ENCODE data around the gene LGR6.

LGR6 gene

DNA sequence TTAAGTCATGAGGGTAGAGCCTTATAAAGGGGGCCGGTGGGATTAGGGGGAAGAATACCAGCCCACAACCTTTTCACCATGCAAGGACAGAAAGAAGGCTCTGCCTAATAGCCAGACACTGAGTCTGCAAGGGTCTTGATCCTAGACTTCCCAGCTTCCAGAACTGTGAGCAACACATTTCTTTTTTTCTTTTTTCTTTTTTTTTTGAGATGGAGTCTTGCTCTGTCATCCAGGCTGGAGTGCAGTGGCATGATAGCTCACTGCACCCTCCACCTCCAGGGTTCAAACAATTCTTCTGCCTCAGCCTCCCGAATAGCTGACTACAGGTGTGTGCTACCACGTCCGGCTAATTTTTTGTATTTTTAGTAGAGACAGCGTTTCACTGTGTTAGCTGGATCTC, 47.3 kb upstream of the LGR6 start:
- TF ChIP-seq EZH2phosphoT487 (IDR thresholded peaks at IDR 0.05; ENCODE audit: low read length) (no peak), CTCF (IDR thresholded peaks at IDR 0.05; ENCODE audit: low read length) (no peak)
- DNase-seq = peak; percentile 3
- peaks cover 7% of the 10 kb centered on the region for H3K4me1 ChIP-seq (ENCODE audit: low read length)
- peaks cover 28% of the 10 kb centered on the region for H3K79me2 ChIP-seq (ENCODE audit: low read length)
- H2AFZ ChIP-seq (ENCODE audit: low read length) = no peak overlapping the region
- no peak overlapping the region for H3K4me3 ChIP-seq (ENCODE audit: low read length)
- H3F3A ChIP-seq (ENCODE audit: insufficient read depth, low read length) = peaks cover 11% of the 10 kb centered on the region
- no peak overlapping the region for H3K27ac ChIP-seq (ENCODE audit: low read length)
- no peaks in the 10 kb centered on the region for H3K9me3 ChIP-seq (replicated peaks; ENCODE audit: insufficient read depth, low read length)
- no peaks in the 10 kb centered on the region for H3K36me3 ChIP-seq (replicated peaks; ENCODE audit: insufficient read depth, low read length)
- H3K4me2 ChIP-seq (ENCODE audit: low read depth, low read length) = no peak overlapping the region
- H3K9ac ChIP-seq (ENCODE audit: low read length) = no peak overlapping the region
- H4K20me1 ChIP-seq (ENCODE audit: insufficient read depth, low read length) = 0 out of 2 replicates have a peak, but pooled peaks cover 3% of the 10 kb centered on the region
- no peaks in the 10 kb centered on the region for H3K27me3 ChIP-seq (replicated peaks; ENCODE audit: insufficient read depth, low read length)
- no peaks in the 10 kb centered on the region for H3K9me2 ChIP-seq (replicated peaks; ENCODE audit: insufficient read depth, low read length)

GRCh38 chr1:202146993-202147392, 46.6 kb upstream of the LGR6 start:
- Histone ChIP-seq H3K27ac (ENCODE audit: low read length) (no peak overlapping the region), H3K4me1 (ENCODE audit: low read length) (peaks cover 7% of the 10 kb centered on the region), H3K36me3 (replicated peaks; ENCODE audit: insufficient read depth, low read length) (0 out of 2 replicates have a peak, but pooled peaks cover under 1% of the 10 kb centered on the region), H3K9me2 (replicated peaks; ENCODE audit: insufficient read depth, low read length) (no peaks in the 10 kb centered on the region), H3K27me3 (replicated peaks; ENCODE audit: insufficient read depth, low read length) (no peaks in the 10 kb centered on the region), H3K4me3 (ENCODE audit: low read length) (no peak overlapping the region), H3K9me3 (replicated peaks; ENCODE audit: insufficient read depth, low read length) (no peaks in the 10 kb centered on the region), H3K79me2 (ENCODE audit: low read length) (peaks cover 21% of the 10 kb centered on the region), H3F3A (ENCODE audit: insufficient read depth, low read length) (peaks cover 11% of the 10 kb centered on the region), H4K20me1 (ENCODE audit: insufficient read depth, low read length) (0 out of 2 replicates have a peak, but pooled peaks cover 3% of the 10 kb centered on the region), H3K4me2 (ENCODE audit: low read depth, low read length) (no peak overlapping the region), H2AFZ (ENCODE audit: low read length) (no peak overlapping the region), H3K9ac (ENCODE audit: low read length) (no peak overlapping the region)
- no peak for TF ChIP-seq EZH2phosphoT487 (IDR thresholded peaks at IDR 0.05; ENCODE audit: low read length)
- no peak for TF ChIP-seq CTCF (IDR thresholded peaks at IDR 0.05; ENCODE audit: low read length)
- TF ChIP-seq EZH2 (optimal IDR thresholded peaks at IDR 0.05; ENCODE audit: low read depth, low read length) = no peak
- no peak for DNase-seq

GRCh38 chr1:202148391-202148790, 45.2 kb upstream of the LGR6 start:
- TF ChIP-seq CTCF (IDR thresholded peaks at IDR 0.05; ENCODE audit: low read length) (no peak), EZH2phosphoT487 (IDR thresholded peaks at IDR 0.05; ENCODE audit: low read length) (no peak), EZH2 (optimal IDR thresholded peaks at IDR 0.05; ENCODE audit: low read depth, low read length) (no peak)
- Histone ChIP-seq H3K27ac (ENCODE audit: low read length) (no peak overlapping the region), H3F3A (ENCODE audit: insufficient read depth, low read length) (peaks cover 11% of the 10 kb centered on the region), H3K9ac (ENCODE audit: low read length) (no peak overlapping the region), H3K4me2 (ENCODE audit: low read depth, low read length) (no peak overlapping the region), H4K20me1 (ENCODE audit: insufficient read depth, low read length) (no peaks in the 10 kb centered on the region), H3K4me1 (ENCODE audit: low read length) (no peaks in the 10 kb centered on the region), H3K27me3 (replicated peaks; ENCODE audit: insufficient read depth, low read length) (no peaks in the 10 kb centered on the region), H3K4me3 (ENCODE audit: low read length) (no peak overlapping the region), H3K9me3 (replicated peaks; ENCODE audit: insufficient read depth, low read length) (no peaks in the 10 kb centered on the region), H3K36me3 (replicated peaks; ENCODE audit: insufficient read depth, low read length) (0 out of 2 replicates have a peak, but pooled peaks cover 10% of the 10 kb centered on the region), H3K9me2 (replicated peaks; ENCODE audit: insufficient read depth, low read length) (no peaks in the 10 kb centered on the region), H2AFZ (ENCODE audit: low read length) (no peak overlapping the region), H3K79me2 (ENCODE audit: low read length) (peaks cover 7% of the 10 kb centered on the region)
- DNase-seq = no peak

Measured in MM.1S (cell line).